ENCODE measurements around the gene SLC12A8.
A peak's percentile ranks its signal among the peaks of the same experiment; 100 is the strongest.

Gene SLC12A8

GRCh38 chr3:125137358-125138033, 75.1 kb downstream of the SLC12A8 start:
- DNase-seq (ENCODE audit: low spot score) = peak; percentile 80

DNA sequence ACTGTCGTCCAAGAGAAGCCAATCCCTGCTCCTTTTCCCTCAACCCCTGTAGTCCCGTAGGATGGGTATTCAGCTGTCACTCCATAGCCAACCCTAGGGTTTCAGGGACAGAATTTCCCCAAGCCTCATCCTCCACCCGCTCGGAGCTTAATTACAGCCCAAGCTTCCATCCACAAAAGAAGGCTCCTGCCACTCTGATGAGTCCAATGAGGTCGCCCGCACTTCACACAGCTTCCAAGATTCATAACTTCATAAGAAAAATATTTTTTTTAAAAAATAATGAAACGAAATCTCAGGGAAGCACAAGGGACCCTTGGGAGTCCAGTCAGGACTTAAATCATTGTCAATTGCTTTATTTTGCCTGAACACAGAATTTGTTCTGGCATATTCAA, 75.6 kb downstream of the SLC12A8 start:
- no peak for DNase-seq (ENCODE audit: low spot score)

DNA sequence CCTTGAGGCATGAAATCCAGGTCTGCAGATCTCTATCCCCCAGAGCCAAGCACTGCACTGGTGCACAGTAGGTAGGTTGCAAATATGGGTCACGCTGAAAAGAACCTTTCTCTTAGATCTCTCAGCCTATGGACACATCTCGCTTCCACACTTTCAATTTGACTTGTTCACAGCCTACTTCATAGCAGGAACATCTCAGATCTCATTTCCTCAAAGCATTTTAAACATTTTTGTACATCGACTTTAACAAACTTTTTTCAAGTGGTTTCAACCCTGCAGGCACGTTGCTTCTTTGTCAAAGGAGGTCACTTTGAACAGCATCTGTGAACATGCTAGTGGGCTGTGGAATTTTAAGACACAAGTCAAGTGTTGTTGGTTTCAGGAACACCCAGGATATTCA, 76.0 kb downstream of the SLC12A8 start:
- no peak for DNase-seq (ENCODE audit: low spot score)

- no peak for DNase-seq (ENCODE audit: low spot score)
These were observed 77.6 kb downstream of the SLC12A8 start for GRCh38 chr3:125134952-125135351.

- DNase-seq (ENCODE audit: low spot score) = no peak
These were observed 79.7 kb downstream of the SLC12A8 start for GRCh38 chr3:125132815-125133214.

DNA sequence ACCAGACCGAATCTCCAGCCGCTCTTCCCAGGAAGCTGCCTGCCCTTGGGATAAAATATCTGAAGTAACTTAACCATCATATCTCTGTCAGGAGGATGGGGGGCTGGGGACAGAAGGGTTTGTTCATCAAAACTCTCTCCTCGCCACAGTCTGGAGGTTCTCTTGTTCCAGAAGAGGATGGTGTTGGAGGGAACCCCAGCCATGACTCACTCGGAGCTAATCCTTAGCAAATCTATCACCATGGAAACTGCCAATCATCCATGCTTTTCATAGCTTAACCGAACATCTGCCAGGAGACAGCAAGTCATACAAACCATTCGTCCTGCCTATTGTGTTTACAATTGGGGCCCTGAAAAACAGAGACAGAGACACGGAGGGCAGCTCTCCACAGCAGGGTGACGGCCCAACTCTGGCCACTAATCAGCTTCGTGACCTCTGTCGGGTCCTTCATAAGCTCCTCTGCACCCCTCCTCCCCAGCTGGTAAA, 83.0 kb downstream of the SLC12A8 start:
- DNase-seq (ENCODE audit: low spot score) = peak; percentile 89

DNA sequence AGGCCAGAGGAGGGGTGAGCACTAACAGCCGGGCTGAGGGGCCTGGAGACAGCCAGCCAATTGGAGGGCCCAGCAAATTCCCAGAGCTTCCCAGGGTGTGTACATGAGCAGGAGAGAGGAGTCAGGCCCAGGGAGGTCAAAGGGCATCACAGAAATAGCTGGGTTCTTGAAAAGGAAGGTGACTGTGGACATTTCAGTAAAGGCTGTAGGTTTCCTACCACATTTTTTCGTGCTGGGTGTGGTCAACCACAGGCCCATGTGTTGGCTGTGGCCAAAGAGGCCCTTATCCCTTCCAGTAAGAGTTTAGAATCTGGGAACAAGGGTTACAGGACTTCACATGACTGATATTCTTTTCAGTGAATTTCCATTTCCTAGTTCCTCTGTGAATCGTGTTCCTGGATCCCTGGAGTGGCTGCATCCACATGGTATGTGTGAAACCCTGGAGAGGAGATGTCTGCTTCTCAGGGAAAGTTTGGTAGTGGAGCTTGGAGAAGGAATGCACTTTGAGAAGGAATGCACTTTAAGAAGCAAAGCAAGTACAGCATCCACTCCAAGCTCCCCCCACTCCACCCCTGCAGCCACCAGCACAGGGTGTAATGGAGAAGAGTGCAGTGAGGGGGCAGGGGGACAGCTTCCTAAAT, 83.6 kb downstream of the SLC12A8 start:
- DNase-seq (ENCODE audit: low spot score) = peak; percentile 78

GRCh38 chr3:125126323-125126722, 86.2 kb downstream of the SLC12A8 start:
- DNase-seq (ENCODE audit: low spot score) = no peak

- peak; percentile 82 for DNase-seq (ENCODE audit: low spot score)
These were observed 86.7 kb downstream of the SLC12A8 start for GRCh38 chr3:125125821-125126245.

- DNase-seq (ENCODE audit: low spot score) = peak; percentile 52
These were observed 88.9 kb downstream of the SLC12A8 start for GRCh38 chr3:125123451-125124305.

GRCh38 chr3:125121246-125122010, 91.1 kb downstream of the SLC12A8 start:
- no peak for DNase-seq (ENCODE audit: low spot score)

DNA sequence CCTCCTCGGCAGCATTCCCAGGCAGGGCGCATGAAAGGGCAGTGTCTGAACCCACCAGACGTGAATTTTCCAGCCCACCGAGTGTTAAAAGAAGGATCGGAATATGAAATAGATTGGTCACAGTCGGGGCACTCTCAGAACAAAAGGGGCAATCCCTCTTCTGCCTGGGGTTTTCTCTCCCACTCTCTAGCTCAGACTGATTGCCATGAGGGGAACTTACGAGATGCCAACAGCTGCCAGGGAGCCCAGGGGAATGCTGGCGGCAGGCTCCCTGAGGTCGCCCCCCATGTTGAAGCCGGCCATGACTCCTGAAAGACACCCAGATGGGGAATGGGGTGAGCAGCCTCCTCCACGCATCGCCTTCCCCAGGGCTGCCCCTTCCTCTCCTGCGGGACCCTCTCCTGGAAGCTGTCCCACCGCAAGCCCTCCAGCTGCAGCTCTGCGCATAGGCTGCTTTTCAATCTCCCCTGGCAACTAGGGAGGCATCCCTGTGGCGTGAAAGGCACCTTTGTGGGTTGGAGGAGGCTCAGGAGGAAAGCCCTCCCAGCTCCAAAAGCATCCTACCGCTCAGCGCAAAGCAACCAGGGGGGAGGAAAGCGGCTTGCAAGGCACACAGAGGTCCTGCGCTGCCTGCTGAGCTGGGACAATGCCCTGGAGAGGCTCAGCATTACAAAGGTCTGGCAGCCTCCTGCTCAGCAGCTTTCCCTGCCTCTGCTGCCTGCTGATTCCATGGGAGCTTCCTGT, 92.0 kb downstream of the SLC12A8 start:
- DNase-seq (ENCODE audit: low spot score) = no peak

- DNase-seq (ENCODE audit: low spot score) = no peak
These were observed 92.7 kb downstream of the SLC12A8 start for GRCh38 chr3:125119752-125120378.

DNA sequence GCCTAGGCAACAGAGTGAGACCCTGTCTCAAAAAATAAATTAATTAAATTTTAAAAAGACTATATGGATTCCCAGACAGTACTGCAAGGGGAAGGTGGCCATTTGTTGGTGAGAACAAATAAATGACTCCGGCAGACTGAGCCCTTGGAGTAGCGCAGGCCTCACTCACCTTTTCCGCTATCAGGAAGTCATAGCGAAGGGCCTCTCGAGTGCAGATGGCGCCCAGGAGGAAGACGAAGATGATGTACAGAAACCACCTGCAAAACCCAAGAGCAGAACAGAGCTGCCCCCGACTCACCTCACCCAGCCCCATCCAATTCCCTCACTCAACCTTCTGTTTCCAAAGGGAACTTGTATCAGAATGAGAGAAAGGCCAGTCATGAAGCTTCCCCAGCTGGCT, 93.9 kb downstream of the SLC12A8 start:
- no peak for DNase-seq (ENCODE audit: low spot score)

- DNase-seq (ENCODE audit: low spot score) = no peak
These were observed 94.8 kb downstream of the SLC12A8 start for GRCh38 chr3:125117631-125118191.

- peak; percentile 84 for DNase-seq (ENCODE audit: low spot score)
These were observed 96.1 kb downstream of the SLC12A8 start for GRCh38 chr3:125116311-125117080.

GRCh38 chr3:125115640-125116039, 96.9 kb downstream of the SLC12A8 start:
- DNase-seq (ENCODE audit: low spot score) = peak; percentile 35

- DNase-seq (ENCODE audit: low spot score) = no peak
These were observed 99.6 kb downstream of the SLC12A8 start for GRCh38 chr3:125112981-125113380.

DNA sequence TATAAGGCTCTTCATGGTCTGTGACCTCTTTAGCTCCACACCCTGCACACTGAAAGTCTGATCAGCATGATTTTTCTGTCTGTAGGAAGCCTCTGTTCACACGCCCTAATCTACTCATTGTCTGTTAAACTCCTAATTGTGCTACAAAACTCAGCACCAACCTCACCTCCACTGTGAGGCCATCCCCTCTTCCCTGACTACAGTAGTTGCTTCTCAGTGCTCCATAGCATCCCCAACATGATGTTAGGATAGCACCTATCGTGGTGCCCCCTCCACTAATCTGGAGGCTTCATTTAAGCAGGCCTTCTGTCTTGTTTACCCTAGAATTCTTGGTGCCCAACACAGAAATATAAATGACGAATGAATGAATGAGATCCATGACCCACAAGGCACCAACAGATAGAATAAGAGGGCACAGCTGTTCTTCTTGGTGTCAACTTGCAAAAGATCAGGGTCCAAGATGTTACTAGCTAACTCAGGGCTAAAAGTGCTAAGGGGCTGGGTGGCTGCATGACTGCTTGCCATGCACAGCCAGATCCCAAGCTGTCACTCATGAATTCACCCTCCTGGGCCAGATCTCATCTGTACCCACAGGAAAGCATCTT, 101.6 kb downstream of the SLC12A8 start:
- no peak for DNase-seq (ENCODE audit: low spot score)

Data from GM03348 (cell line).